NCI-H2029 (cell line): Measurements from ENCODE around the gene NPHP1.
A peak's percentile ranks its signal among the peaks of the same experiment; 100 is the strongest.
"Not testable (repeated sequence)": the region's sequence is repeated elsewhere in the genome, so short reads cannot be mapped to it uniquely, and the experiment has no call there.

Experiments
- DNase-seq: peaks from one replicate; lab custom pipeline; 2025; lab: John Stamatoyannopoulos, UW

Gene NPHP1

DNA sequence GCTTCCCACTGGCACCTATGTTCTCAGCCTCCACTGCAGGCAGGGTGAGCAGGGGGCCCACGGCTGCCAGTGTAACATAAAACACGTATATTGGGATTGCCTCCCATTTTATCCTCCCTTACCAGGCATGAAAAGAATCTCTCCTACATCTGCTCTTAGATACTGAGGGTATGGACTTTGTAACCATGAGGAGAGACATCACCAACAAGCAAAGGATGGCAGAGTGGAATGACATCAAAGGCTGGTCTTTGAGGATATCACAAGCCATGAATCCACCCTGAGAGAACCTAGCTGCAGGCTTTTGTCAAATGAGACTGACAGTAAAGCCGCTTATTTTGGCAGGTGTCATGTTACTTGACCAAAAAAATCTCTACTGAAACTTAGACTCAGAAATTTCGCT is 7.4 kb downstream of the NPHP1 start:
- no peak for DNase-seq

DNA sequence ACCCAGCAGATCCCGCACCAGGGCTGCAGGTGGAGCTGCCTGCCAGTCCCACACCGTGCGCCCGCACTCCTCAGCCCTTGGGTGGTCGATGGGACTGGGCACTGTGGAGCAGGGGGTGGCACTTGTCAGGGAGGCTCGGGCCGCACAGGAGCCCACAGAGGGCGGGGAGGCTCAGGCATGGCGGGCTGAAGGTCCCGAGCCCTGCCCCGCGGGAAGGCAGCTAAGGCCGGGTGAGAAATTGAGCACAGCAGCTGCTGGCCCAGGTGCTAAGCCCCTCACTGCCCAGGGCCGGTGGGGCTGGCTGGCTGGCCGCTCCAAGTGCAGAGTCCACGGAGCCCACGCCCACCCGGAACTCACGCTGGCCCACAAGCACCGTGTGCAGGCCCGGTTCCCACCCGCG is 14.6 kb downstream of the NPHP1 start:
- DNase-seq = not testable (repeated sequence)

DNA sequence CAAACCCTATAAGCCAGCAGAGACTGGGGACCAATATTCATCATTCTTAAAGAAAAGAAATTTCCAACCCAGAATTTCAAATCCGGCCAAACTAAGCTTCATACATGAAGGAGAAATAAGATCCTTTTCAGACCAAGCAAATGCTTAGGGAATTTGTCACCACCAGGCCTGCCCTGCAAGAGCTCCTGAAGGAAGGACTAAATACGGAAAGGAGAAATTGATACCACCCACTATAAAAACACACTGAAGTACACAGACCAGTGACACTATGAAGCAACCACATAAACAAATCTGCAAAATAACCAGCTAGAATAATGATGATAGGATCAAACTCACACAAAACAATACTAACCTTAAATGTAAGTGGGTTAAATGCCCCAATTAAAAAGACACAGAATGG is 22.4 kb downstream of the NPHP1 start:
- DNase-seq = no peak

DNA sequence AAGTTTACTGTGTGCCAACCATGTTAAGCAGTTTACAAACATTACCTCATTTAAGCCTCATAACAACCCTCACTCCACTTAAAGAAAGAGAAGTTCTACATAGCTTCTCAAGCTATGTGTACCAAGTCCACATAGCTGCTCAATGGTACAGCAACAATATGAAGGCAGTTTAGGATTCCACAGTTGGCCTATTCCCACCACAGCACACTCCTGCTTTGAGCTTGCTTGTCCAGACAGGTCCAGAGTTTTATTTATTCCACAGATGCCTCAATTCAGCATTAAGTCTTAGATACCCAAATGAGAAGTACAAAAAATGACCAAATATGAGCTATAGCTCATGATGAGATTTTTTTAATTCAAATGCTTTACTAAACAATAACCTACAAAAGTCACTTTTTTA is 24.8 kb downstream of the NPHP1 start:
- no peak for DNase-seq

DNA sequence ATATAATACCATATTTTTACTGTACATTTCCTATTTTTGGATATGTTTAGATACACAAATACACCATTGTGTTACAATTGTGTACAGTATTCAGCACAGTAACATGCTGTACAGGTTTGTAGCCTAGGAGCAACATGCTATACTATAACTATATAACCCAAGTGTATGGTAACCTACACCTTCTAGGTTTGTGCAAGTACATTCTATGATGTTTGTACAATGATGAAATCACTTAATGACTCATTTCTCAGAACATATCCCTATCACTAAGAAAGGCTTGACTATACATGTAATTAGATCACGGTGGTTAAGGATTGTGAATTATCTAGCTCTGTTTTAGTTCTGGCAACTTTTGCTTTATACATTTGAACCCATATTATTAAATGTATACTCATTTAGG is 31.3 kb downstream of the NPHP1 start:
- DNase-seq = no peak

DNA sequence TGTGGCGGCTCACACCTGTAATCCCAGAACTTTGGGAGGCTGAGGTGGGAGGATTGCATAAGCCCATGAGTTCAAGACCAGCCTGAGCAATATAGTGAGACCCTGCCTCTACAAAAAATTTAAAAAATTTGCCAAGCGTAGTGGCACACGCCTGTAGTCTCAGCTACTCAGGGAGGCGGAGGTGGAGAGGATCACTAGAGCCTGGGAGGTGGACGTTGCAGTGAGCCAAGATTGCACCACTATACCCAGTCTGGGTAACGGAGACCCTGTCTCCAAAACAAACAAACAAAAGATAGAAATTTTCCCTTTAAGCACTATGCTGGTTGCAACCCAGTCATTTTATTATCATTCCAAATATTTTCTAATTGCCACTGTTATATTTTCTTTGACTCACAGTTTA is 32.3 kb downstream of the NPHP1 start:
- no peak for DNase-seq

DNA sequence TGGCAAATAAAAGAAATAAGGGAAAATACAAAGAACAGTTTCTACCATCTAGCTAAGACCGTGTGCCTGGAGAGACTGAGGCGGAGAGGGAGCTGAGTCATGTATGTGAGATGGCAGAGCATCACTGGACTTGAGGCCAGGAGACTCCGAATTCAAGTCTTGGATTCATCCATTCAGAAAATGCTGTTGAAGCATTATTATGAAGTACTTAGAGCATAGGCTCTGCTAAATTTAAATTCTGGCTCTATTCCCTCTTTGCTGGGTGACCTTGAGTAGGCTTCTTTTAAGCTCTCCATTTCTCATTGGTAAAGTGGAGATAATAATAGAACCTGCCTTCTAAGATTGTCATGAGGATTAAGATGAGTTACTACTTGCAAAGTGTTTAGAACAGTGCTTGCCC is 34.7 kb downstream of the NPHP1 start:
- DNase-seq = no peak

DNA sequence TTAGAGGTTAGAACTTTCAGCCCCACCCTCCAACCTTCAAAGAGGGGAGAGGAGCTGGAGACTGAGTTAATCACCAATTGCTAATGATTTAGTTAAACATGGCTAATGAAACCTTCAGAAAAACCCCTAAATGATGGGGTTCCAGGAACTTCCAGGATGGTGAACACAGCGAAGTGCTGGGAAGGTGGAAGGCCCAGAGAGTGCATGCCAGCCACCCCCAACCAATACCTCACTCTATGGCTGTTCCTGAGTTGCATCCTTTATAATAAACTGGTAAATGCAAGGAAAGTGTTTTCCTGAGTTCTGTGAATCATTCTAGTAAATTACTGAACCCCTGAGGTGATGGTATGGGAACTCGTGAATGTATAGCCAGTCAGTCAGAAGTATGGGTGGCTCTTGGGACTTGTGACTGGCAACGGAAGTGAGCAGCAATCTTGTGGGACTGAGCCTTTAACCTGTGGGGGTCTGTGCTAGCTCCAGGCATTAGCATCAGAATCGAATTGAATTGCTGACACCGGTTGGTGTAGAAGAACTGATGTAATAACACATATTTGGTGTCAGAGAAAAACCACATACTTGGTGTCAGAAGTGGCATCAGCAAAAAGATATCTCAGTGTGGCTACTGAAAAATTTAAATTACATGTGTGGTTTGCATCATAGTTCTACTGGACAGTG is 37.4 kb downstream of the NPHP1 start:
- DNase-seq = no peak

DNA sequence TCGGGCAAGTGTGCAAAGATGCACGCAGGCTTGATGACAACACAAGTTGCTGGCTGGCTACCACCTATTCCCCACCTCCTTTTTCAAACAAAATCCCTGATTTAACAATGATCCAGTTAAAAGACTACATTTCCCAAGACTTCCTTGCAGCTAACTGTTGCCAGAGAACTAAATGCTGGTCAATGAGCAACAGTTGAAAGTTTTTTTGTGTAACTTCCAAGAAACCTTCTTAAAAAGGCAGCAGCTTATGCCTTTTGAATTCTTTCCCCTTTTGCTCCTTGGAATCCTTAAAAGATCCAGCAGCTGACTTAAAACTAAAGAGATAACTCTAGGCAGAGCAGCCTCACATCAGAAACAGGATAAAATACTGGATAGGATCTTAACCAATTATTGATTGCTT is 38.5 kb downstream of the NPHP1 start:
- no peak for DNase-seq

DNA sequence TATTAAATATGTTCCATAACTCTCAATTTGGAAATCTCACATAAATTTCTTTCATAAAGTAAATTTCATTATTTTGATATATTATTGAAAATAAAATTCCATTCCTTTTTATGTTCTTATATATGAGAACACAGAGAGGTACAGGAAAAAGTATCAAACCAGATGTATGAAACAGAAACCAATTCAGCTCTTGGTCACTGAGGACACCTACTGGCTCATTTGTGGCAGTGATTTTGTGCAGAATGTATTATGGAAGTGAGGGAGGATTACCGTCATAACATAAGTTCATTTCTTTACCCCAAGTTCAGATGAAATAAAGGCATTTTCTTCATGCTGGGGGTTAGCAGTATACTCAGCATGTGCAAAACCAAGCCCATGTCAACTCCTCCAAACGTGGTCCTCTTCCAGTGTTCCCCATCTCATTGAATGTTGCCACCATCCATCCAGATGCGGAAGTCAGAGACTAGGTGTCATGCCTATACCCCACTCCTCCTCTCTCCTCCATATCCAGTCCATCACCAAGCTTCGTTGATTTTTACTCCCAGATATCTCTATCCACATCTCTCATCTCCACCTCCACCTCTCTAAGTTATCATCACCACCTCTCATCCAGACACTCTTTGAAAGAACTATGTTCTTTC is 47.5 kb downstream of the NPHP1 start:
- DNase-seq = peak; percentile 35

DNA sequence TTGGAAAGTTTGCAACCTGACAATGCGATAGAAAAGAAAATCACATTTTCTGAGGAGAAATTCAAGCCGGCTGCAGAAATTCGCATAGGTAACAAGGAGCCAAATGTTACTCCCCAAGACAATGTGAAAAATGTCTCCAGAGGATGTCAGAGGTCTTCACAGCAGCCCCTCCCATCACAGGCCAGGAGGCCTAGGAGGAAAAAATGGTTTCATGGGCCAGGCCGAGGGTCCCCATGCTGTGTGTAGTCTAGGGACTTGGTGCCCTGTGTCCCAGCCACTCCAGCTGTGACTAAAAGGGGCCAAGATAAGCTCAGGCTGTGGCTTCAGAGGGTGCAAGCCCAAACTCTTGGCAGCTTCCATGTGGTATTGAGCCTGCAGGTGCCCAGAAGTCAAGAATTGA is 50.0 kb downstream of the NPHP1 start:
- DNase-seq = not testable (repeated sequence)

DNA sequence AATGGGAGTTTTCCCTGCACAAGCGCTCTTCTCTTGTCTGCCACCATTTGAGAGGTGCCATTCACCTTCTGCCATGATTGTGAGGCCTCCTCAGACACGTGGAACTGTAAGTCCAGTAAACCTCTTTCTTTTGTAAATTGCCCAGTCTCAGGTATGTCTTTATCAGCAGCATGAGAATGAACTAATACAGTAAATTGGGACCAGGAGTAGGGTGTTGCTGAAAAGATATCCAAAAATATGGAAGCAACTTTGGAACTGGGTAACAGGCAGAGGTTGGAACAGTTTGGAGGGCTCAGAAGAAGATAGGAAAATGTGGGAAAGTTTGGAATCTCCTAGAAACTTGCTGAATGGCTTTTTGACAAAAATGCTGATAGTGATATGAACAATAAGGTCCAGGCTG is 50.6 kb downstream of the NPHP1 start:
- DNase-seq = not testable (repeated sequence)

DNA sequence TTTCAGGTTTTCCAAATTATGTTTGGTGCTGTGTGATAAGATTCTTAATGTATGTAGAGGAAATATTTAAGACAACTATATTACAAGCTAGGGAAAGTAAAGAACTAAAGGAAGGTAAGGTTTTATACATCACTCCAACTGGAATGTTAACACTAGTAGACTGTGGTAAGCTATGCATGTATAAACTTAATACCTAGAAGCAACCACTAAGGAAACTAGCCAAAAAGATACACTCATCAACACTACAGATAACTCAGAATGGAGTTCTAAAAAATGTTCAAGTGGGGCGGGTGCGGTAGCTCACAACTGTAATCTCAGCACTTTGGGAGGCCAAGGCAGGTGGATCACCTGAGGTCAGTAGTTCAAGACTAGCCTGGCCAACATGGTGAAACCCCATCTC is 51.4 kb downstream of the NPHP1 start:
- no peak for DNase-seq

DNA sequence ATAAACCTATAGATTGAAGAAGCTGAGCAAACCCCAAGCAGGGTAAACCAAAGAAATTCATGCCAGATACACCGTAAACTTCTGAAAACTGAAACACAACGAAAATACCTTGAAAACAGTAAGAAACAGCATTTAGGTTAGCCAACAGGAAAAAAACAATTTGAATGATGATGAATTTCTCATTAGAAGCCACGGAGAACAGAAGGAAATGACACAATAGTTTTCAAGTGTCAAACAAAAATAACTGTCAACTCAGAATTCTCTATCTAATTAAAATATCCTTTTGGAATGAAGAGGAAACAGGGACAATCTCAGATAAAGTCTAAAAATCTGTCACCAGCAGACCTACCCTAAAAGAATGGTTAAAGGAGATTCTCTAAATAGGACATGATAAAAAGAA is 51.9 kb downstream of the NPHP1 start:
- no peak for DNase-seq

DNA sequence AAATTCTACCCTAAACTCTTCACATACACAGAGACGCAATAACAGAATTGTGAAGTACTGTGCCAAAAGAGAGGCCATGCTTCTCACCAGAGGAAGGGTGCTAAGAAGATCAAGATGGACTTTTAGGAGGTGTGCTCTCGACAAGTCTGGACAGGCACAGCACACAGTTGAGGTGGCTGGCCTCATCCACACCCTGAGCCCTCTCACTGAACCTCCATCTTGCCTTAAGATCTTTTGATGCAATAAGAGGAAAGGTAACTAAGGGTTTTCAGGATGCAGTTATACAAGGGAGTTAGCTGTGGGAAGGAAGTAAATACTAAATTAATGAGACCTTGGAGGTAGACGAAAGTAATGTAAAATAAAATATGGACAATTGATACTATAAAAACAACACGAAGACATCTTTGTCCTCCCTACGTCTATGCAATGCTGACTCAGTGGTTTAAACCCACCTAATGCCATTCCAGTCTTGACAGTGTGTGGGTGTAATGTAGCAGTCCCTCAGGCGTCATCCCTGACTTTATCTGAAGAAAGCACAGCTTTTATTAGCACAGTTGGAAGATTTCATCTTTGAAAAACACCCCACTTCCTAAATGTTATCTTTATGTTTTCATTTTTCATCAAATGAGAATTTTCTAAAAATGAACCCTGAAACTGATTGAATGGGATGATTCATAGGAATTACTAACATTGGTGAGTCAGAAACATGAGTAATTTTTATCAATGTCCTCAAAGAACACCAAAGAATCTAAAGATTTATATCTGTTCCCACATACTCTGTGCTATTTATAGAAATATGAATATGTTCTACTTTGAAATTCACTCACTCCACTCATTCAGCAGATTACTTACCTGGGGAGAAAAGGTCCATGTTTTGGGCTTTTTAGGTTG is 55.2 kb downstream of the NPHP1 start:
- DNase-seq = no peak

DNA sequence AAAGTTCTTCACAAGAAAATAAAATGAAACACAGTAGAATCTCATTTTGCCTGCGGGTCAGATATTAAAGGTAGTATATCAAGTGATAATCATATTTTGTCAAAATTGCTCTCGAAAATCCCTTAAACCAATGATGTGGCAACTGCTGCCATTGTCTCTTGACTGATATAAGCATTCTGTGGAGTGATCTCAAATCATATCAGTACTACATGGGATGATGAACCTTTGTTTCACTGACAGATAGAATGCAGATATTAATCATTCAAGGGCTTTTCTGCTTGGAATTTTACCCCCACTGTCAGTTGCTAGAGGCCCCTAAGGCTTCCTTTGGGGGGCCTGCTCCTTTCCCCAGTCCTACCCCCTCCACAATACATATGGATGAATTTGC is 57.9 kb downstream of the NPHP1 start:
- no peak for DNase-seq

DNA sequence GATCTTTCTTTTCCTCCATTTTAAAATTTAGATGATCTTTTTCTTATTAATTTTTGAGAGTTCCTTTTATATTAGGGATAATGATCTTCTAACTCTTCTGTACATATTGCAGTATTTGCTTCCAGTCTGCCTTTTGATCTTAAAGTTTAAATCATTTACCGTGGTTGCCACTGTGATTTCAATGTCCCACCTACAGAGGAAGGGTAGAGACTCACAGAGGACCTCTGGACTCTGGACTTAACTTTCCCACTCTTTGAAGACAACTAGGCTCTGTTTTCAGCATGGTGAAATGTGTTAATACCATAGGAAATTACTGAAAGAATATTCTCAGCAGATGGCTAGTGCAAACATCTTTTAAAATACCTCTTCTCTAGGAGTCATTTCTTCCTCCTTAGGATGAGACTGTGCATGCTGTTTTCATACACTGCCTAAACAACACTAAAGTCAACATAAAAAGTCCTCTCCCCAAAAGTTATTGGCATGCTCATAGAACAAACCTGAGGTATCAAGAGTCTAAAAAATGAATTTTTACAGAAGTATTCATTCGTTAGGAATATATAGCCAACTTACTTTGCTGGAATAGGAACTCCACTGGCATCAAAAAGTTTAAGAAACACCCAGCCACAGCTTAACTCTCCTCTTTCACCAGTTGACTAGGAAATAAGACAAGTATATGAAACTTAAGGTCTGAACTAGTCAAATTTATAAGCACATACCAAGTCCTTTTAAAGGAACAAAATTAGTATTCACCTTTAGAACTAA is 58.4 kb downstream of the NPHP1 start:
- no peak for DNase-seq

DNA sequence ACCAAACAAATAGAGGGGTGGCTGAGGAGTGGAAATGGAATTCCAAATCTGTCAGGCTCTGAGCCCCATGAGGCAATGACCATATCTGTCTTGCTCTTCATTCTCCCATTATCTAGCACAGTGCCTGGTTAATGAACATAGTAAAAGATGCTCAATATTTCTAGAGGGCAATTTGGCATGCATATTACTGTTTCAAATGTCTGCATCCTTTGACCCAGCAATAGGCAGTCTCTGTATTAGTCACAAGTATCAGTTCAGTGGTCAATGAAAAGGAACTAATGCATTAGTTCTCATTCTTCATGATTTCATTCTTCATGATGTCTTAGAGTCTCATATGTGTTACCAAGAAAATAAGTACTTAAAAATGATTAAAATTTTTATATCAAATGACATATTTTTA is 60.8 kb downstream of the NPHP1 start:
- DNase-seq = no peak

DNA sequence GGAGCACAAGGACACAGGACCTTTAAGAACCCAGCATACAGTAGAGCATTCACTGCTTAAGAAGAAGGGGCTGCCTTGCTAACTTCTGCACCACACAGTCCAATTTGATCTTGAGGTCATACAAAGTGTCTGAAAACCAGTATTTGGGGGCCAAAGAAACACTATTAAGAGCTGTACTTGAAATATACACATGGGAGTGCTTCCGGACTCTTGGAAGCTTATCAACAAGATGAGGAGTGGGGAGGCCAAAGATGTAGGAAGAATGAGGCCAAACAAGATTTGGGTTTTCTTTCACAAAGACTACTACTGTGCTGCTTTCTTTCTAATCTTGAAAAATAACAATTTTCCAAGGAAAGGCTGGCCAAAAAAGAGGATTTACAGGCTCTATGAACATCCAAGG is 64.4 kb downstream of the NPHP1 start:
- no peak for DNase-seq

DNA sequence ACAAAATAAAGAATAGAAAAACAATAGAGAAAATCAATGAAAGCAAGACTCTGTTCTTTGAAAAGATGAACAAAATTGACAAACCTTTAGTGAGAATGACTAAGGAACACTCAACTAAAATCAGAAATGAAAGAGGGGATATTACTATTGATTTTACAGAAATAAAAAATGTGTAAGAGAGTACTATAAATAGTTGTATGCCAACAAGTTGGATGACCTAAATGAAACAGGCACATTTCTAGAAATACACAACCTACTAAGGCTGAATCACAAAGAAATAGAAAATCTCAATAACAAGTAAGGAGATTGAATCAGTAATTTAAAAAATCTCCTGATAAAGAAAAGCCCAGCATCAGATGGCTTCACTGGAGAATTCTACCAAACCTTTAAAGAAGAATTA is 70.8 kb downstream of the NPHP1 start:
- no peak for DNase-seq

DNA sequence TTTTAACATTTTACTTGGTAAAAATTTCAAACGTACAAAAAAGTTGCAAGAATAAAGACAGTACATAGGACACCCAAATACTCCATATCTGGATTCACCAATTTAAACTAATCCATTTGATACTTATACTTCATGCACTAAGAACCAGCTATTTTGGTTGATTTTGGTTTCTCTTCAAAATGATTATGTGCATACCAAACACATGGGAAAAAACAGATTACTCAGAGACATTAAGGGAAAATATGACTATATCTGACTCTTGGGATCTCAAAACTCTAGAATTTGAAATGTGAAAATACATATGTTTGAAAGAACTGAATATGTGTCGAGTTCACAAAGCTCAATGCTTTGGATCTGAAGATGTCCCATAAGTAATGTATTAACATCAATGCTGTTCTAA is 73.6 kb downstream of the NPHP1 start:
- no peak for DNase-seq

DNA sequence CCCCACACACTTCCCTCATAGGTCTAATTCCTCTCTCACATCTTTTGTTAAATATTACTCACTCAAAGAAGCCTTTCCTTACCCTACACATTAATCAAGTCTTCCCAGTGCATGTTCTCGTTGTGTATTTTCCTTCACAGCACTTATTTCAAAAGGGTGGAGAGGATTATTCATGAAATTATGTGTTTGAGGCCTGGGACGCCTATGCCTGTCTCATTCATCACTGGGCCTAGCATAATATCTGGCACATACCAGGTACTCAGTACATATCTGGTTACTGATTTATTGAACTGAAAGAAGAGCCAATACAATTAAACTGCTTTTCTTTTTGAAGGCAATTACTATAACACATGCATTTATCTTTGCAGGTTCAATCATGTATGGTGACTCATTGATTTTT is 74.1 kb downstream of the NPHP1 start:
- no peak for DNase-seq
